K562 (cell line): ENCODE data around the gene TTL. TPM values are rescaled to one million over a fixed set of nuclear protein-coding genes. Genes with fewer than 3 reads are reported as not detected.

Experiments
- CBFB ChIP-seq: sonication (generic); formaldehyde crosslinking; IDR thresholded peaks from 2 replicates; pipeline ENCODE4 v1.4.0; 2020; ENCODE audit warnings: mild to moderate bottlenecking, missing genetic modification reagents
- DEAF1 ChIP-seq: fragments of 450-650 bp; formaldehyde crosslinking; IDR thresholded peaks from 2 replicates; pipeline ENCODE4 v1.4.0; 2020; ENCODE audit warnings: mild to moderate bottlenecking, moderate library complexity
- FOXP4 ChIP-seq: sonication (generic); formaldehyde crosslinking; IDR thresholded peaks from 2 replicates; pipeline ENCODE4 v1.8.0; 2022; ENCODE audit warnings: mild to moderate bottlenecking, missing genetic modification reagents, borderline replicate concordance
- KLF16 ChIP-seq: IDR thresholded peaks from 2 replicates; pipeline ENCODE4 v1.6.1; 2016; ENCODE audit warnings: antibody characterized with exemption
- PCBP1 ChIP-seq: fragments of 200-400 bp; formaldehyde crosslinking; IDR thresholded peaks from 2 replicates; pipeline ENCODE4 v1.6.1; 2018; ENCODE audit warnings: mild to moderate bottlenecking, low read depth, low read length; ENCODE audit not compliant: poor library complexity, severe bottlenecking
- PRDM10 ChIP-seq: fragments of 450-650 bp; IDR thresholded peaks from 2 replicates; pipeline ENCODE4 v1.6.1; 2018; ENCODE audit not compliant: partially characterized antibody
- SAP30 ChIP-seq: fragments of 200-600 bp; sonication (generic); IDR thresholded peaks from 2 replicates; pipeline ENCODE4 v1.6.1; 2012; ENCODE audit warnings: borderline replicate concordance, low read depth, mild to moderate bottlenecking, moderate library complexity, low read length, control low read depth, inconsistent platforms; ENCODE audit not compliant: insufficient read depth, poor library complexity, severe bottlenecking
- SP2 ChIP-seq: IDR thresholded peaks from 2 replicates; pipeline ENCODE4 v1.6.1; 2011; ENCODE audit warnings: mild to moderate bottlenecking, low read depth, low read length, moderate library complexity; ENCODE audit not compliant: poor library complexity, severe bottlenecking; ENCODE audit errors: extremely low read depth
- ZBTB40 ChIP-seq, 2 experiments: fragments of 450-650 bp in 1 of 2; sonication (generic) in 1 of 2; formaldehyde crosslinking in 1 of 2; IDR thresholded peaks; 2 replicates each; pipeline versions ENCODE4 v1.7.1 to v1.9.0; 2016 to 2022; ENCODE audit warnings: inconsistent platforms in 1 of 2, mild to moderate bottlenecking in 1 of 2, missing genetic modification reagents in 1 of 2
- polyA plus RNA-seq, 8 experiments: library from polyadenylated mRNA; depleted of rRNA in 4 of 8; stranded (reverse) in 5 of 8; unstranded in 3 of 8; fragments of >200 nt; fragmentation: Nextera tagmentation in 2 of 8; fragmentation: Illumina TruSeq in 1 of 8; extraction: Ambion mirVana in 2 of 8; extraction: Trizol in 1 of 8; gene quantifications; 2 replicates each; pipeline versions ENCODE4 v1.2.1 to v1.2.3, GENCODE V29; 2011 to 2014; ENCODE audit warnings: inconsistent platforms in 1 of 8, missing spikeins in 1 of 8
- total RNA-seq, 7 experiments: library from RNA; depleted of rRNA in 6 of 7; stranded (reverse); fragments of >200 nt in 6 of 7; fragmentation: Illumina TruSeq in 2 of 7; extraction: Trizol in 2 of 7; gene quantifications; 2 replicates each; pipeline versions ENCODE4 v1.2.1 to v1.2.3, GENCODE V29; 2011 to 2021; ENCODE audit warnings: low replicate concordance in 1 of 7

Gene TTL
- total and polyA plus RNA-seq, 9 of the 15 experiments (the other 6 are each of a cell fraction or from before 2014, with no cell fraction given): 9.4 to 54.4 (median 34.9) TPM

- TF ChIP-seq PRDM10: peak; percentile 21
- no peak for TF ChIP-seq FOXP4 (CRISPR knock-in tag)
- no peak for TF ChIP-seq SP2
- TF ChIP-seq CBFB (CRISPR knock-in tag): peak; percentile 38; the same call in 1 of the 2 replicates
- TF ChIP-seq DEAF1 (CRISPR knock-in tag): peak; percentile 74
- TF ChIP-seq ZBTB40 (IDR thresholded peaks at IDR 0.05): peak; percentile 72
- TF ChIP-seq ZBTB40 (CRISPR knock-in tag; IDR thresholded peaks at IDR 0.05): no peak
- TF ChIP-seq KLF16: 0 out of 2 replicates have a peak, but pooled peaks have one; percentile 19
- peak; percentile 50 for TF ChIP-seq SAP30
- TF ChIP-seq PCBP1: no peak
Measured at GRCh38 chr2:112481050-112481527, 867 bp upstream of the TTL start (continued).
